Stimulated activated CD8-positive, alpha-beta memory T cell treated with anti-CD3 and anti-CD28 coated beads, Interleukin-15, amount 100 ng/mL, for 1 hour (primary cell): ENCODE results near the gene KMT5B.

Experiments used
- DNase-seq: peaks from one replicate; pipeline ENCODE4 v3.0.0-alpha.2; 2020; ENCODE audit warnings: low read depth

Gene KMT5B

DNA sequence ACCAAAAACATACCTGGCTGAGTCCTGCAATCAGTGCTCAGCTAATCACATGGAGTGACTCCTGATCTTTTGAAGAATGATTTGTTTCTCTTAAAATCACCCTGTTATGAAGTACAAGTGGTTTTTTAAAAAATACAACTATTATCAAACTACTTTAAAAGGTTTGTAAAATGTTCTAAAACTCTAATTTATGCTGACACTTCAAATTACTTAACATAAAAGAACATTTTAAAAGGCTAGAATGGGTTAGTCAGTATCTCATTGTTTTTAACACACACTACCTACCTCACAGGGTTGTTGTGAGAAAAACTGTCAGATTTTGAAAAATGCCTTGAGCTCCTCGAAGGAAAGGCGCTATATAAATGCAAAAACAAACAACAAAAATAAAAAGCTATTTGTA lies 33.2 kb downstream of the KMT5B start:
- DNase-seq = no peak

DNA sequence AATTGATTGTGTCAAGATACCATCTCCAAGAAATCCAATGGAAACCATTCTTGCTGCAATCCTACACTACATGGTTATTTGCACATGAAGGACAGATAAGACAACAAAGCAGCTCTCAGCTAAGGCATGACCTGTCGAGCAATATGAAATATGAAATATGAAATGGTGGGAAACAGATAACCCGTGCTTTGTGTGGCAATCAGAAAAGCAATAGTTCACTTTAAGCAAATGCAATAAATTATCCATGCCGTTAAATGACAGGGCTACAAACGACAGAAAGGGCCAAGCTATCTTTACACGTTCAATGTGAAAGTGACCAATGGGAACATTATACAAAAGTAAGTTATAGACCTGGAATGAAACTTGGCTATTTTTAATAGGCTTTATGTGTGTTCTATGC lies 35.2 kb downstream of the KMT5B start:
- DNase-seq = no peak

DNA sequence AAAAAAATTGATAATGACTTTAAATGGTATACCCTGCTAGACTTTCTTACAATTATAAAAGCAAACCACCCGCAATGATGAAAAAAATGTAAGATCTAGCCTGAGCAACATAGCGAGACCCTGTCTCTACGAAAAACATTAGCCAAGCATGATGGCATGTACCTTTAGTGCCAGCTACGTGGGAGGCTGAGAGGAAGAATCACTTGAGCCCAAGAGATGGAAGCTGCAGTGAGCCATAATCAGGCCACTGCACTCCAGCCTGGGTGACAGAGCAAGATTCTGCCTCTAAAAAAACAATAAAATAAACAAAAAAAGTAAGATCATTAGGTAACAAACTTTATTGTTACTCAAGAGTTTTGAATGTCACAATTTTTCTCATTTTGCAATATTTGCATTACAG lies 39.2 kb downstream of the KMT5B start:
- no peak for DNase-seq

DNA sequence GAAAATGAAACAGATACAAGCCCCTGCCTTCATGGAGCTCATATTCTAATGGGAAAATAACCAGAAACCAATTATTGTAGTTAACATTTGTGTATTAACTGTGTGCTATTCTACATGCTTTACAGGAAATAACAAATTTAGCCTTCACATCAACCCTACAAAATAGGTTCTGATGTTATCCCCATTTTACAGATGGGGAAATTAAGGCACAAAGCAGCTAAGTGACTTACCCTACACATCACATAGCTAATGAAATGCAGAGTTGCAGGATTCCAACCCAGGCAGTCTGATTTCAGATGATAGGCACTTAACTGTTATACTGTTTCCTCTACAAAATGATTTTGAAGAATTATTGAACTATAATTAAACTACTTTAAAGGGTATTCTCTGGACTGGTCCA lies 43.7 kb downstream of the KMT5B start:
- no peak for DNase-seq

DNA sequence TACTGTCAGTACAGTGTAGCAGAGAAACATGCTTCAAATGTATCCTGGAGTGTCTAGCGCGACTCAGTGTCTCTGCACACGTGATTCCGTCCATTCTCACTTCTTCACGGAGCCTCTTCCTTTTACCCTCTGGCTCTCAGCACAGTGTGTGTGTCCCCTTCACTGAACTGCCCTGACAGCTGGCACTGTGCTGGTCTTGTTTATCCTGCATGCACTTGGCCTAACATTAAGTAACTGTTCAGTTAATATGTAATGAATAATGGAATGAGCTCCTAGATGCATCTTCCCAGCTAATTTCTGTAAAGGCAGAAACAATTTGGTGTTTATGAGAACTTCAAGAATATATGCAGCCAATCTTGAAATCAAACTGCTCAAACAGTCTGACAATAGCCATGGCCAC lies 44.4 kb downstream of the KMT5B start:
- no peak for DNase-seq

DNA sequence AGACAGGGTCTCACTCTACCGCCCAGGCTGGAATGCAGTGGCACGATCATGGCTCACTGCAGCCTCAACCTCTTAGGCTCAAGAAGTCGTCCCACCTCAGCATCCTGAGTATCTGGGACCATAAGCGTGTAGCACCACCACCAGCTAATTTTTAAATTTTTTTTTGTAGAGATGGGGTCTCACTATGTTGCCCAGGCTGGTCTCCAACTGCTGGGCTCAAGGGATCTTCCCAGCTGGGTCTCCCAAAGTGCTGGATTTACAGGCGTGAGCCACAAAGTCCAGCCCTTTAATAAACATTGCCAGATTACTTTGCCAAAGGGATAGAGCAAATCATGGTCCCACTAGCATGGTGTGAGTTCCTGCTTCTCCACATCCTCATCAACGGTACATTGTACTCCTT lies 45.6 kb downstream of the KMT5B start:
- no peak for DNase-seq

DNA sequence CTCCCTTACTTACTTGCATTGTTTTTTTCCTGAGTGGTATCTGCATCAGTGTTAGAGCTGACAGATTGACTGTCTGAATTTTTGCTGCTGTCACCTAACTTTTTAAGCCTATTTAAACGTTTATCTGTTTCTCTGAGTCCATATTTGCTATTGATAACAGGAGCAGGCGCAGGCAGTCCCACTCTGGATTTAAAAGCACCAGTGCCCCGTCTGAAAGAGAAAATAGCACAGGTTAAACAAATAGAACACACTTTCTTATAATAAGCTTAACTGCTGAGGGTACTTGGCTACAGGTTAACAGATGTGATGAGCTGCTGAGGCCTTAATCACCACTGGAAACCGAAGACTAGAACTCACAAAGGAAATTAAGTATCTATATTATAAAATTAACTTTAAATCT lies 46.1 kb downstream of the KMT5B start:
- no peak for DNase-seq

DNA sequence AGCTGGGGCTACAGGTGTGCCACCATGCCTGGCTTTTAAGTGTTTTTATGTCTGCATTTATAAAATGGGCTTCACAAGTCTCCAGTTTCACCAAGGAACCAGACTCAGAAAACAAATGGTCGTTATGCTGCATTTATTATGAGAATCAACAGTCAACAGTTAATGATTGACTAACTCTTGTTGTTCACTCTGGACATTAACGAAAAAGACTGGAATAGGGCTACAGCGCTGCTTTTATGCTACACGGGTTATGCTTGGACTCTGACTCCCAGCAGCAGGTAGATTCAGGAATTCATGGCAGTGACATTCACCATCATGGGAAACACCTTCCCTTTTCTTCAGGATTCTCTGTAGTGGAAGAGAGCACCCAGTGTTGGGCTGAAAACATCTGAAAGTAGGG lies 47.5 kb downstream of the KMT5B start:
- DNase-seq = no peak

DNA sequence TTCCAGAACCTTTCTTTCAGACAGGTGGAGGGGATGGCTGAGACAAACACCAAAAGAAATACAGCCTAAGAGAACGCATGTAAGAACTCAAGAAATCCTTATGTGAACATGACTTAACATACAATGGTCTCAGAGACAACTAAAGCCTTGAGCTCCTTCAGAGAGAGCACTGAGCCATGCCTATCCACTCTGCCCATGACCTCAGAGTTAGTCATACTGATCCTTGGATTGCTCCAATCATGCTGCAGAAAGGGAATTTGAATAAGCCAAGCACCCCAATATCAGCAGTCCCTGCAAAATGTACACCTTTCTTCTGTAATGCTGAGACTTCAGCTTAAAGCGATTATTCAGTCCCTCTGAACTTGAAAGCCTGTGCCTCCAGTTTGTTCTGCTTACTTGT lies 48.7 kb downstream of the KMT5B start:
- no peak for DNase-seq

DNA sequence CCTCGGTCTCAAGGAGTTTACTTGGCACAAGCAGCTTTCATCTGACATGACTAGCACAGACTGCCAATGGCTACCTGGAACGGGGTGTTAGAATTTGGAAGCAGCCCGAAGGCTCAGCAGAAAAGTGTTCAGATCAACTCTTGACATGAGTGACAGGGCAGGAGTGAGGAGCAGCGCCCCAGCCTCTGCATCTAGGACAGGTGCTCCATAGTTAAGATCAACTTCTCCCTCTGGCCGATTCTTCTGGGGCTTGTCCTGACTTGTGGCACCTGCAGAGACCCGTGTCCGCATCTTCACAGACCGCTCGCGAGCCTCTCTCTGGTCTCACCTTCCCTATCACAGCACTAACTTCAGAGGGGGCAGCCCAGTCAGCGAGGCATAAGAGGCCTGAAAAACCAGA lies 49.4 kb downstream of the KMT5B start:
- DNase-seq = no peak

DNA sequence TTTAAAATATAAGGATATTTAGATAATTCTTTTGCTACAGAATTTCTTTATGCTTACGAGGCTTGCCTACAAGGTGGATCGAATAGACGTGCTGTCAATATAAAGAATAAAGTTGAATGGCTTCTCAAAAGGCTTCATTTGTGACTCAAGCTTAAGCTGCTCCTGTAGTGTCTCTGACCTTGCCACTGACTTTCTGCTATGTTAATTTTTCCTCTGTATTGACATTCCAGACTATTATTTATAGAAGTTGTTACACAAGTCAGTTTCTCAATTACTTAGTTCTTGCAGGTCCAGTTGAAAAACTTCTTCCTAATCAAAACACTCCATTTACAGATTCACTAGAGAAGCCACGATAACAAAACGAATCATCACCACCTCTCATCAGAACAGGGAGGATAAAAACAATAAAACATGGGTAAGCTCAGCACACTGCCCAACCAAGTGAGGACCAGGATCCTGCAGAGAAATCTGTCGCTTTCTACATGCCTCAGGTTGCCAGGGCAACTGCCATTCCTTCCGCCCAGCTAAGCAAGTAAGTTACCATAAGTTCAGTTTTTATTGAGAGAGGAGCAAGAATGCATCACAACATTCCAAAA lies 52.9 kb downstream of the KMT5B start:
- no peak for DNase-seq

DNA sequence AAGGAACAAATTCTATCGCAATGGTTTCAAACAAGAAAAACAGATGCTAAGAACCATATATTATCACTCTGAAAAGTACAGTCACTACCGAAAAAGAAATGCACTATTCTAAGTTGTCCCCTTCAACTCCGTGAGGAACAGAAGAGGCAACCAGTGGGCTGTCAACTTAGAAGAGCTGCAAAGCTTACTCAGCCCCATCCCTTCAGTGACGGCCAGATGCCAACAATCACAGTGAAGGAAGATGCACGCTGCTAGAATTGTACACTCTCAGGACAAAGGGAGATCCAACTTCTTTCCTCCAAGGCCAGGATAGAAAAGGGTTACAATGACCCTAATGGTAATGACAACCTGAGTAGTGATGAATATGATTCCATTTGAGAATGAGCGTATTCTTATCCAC lies 53.4 kb downstream of the KMT5B start:
- no peak for DNase-seq

DNA sequence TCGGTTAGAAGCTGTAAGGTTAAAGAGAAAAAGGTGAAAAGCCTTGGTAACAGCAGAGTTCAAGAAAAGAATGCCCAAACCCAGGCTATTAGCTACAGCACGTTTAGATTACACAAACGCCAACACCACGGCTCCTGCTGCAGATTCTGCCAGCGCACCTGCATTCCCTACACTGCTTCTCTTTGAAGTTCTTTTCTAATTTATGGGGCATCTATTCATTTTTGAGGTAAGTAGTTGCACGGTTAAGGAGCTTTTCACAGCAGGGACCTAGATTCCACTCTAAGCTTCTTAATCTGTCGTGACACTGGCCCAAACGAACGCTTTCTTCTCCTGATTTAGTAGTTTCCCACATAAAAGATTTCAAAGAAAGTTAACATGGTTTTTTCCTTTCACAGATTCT lies 53.9 kb downstream of the KMT5B start:
- DNase-seq = no peak

DNA sequence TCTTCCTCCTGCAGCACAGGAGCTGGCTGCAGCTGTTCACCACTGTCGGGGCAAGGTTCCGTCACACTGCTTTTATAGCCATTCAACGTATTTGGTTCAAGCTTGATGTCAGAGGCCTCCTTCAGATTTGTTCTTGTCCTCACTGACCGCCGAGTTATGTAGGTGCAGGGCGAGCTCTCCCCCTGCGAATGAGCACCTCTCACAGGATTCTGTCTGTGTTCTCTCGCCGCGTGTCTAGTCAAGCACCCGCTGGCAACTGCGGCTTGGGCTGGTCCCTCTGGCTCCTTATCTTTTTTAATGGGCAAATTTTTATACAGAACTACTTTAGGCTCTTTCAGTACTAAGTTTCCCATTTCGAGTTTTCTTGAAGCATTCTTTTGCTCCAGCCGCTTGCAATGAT lies 54.5 kb downstream of the KMT5B start:
- DNase-seq = no peak

DNA sequence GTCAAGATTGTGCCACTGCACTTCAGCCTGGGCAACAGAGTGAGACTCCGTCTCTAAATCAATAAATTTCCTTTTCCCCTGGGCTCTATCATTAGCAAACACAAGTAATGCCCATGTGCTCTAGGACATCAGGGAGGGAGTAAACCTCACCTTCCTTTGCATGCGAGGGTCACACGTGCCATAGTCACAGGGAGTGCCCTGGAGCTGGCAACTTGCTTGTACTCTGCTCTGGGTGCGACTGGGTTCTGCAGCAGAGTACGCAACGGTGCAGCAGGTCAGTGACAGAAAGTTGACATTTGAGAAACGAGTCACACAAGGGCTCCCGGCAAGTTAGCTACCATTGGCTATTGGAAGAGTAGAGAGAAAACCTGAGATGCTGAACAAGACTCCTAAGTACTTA lies 59.4 kb downstream of the KMT5B start:
- no peak for DNase-seq

DNA sequence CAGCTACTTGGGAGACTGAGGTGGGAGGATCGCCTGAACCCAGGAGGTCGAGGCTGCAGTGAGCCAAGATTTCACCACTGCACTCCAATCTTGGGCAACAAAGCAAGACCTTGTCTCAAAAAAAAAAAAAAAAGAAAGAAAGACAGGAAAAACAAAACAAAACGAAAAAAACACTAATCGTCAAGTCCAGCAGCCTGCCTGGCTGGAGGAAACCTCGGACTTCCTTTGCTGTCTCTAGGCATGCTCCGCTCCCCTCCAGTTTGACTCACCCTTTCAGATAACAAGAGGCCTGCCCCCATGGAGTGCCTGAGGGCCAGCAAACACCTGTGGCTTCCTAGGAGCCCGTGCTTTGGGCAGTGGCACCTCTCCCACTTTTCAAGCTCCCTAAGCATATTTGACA lies 63.1 kb downstream of the KMT5B start:
- DNase-seq = no peak

DNA sequence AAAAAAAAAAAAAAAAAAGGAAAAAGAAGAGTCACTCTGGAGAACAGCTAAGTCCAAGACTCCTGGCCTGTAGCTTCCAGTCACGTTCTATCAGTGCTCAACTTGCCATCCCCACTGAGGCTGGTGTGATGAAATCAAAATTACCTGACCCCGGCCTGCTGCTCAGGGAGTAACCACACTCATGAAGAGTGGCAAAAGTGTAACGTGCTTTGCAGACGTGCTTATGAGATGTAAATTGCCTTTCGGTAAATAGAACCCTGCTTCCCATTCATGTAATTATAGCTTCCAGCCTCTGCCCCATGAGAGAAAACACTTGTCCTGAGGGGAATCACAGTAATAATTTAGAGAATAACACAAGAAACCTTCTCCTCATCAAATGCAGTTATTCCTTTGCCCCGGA lies 63.7 kb downstream of the KMT5B start:
- no peak for DNase-seq

DNA sequence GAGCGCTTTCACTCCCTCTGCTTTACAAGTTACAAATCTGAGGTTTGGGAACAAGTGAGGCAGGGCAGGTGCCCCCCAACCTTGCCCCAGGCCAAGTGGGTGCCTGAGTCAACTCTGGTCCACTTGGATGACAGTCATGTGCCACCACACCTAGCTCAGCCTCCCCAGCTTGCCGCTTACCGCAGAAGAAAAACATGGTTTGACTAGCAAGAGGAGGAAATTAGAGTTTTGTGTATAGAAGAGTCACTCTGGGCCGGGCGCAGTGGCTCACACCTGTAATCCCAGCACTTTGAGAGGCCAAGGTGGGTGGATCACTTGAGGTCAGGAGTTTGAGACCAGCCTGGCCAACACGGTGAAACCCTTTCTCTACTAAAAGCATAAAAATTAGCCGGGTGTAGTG lies 64.2 kb downstream of the KMT5B start:
- no peak for DNase-seq

DNA sequence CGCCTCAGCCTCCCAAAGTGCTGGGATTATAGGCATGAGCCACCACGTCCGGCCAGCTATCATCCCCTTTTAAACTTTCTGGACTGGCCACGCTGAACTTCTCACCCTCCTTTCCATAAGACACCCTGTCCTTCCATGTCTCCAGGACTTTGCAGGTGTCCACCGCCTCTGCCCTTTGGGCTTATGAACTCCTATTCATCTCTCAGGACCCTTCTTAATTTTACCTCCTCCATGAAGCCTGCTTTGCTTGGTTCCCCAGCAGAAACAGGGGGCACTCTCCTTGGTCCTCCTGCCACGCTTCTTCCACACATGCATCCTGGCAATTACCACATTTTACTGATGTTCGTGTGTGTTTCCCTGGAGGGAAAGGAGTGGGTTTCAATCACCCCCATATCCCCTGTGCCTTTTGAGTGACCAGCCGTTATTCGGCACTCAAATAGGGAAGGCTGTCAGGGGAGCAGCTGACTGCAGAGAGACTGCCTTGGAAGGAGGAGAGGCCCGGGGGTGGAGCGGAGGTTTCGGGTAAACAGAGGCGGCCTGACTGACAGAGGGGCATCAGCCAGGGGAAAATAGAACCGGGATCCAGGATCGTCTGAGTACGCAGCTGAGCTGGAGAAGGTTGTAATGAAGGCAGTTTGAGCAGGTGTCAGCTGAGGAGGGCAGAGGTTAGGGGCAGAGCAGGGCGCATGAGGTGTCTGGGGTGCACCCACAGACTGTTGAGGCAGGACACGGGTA lies 64.9 kb downstream of the KMT5B start:
- no peak for DNase-seq

DNA sequence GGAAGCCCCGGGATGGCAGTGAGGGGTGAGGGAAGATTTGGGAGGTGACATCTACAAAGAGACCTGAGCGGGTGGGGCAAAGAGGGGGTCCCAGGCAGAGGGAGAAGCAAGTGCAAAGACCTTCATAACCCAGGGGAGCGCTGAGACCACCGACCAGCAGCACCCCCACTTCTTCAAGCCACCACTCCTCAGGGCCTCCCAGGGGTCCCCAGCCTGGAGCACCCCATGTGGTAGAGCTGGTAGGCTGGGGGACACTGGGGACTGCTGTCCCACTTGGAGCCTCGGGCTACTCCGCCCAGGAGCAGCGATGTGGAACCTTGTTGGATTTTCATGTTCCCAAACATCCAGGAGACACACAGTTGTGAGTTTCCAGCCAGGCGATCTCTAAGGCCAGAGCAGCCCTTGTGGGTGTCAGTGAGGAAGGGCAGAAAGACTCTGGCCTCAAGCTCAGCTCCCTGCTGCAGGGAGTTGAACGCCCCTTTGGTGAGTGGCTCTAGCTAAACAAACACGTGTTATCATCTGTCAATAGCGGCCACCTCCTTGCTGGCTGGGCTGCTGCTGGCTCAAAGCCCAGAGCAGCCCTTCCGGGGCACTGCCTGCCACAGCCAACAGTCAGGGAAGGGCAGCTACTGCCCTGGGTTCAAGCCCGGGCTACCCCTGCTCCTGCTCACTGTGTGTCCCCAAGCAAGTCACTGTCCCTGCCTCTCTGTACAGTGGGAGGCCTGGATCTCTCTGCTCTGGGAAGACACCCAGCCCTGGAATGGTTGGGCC lies 66.2 kb downstream of the KMT5B start:
- DNase-seq = no peak

DNA sequence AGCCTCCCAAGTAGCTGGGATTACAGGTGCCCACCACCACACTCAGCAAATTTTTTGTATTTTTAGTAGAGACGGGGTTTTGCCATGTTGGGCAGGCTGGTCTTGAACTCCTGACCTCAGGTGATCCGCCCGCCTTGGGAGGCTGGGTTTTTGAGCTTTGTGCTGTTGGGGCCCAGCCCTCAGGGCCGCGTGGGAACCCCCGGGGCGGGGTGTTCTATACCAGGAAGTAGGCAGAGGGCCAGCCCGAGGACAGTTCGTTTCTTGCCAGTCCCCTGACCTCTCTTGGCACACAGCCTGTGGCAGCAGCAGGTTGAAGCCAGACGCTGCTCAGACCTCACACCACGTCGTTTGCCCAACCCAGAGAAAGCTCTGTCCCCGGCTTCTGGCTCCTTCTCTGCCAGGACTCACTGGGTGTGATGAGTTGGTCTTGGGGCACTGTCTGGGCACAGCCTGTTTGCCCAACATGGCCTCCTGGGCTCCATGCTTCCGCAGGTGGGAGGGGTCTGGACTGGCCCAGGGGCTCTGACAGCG lies 67.0 kb downstream of the KMT5B start:
- DNase-seq = no peak

DNA sequence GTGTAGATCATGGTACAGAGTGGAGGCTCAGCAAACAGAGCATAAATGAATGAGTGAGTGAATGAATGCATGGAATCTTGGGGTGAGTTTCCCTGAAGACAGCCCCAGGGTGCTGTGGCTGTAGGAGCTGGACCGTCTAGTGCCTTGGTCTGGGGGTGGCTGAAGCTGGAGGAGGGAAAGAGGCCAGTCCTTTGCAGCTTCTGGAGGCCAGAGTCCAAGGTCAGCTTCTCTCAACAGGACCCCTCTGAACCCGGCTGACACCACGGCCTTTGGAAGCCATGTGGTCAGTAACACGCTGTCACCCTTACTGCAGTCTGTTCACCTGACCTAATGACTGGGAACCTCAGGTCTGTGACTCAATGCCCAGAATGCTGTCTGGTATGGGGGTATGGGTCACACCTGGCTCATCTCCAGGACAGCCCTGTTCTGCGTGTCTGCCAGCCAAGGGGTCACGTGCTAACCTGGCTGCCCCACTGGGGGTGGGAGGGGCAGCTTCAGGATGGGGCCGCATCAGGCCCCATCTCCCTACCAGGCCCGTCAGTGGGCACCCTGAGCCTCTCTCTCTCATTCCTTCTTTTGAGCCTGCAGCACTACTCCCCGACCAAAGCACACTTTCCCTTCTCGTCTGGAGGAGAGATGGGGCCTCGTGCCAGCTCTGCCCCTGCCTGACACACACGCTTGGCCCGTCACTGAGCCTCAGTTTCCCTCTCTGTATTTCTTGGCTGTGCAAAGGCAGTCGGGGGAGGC lies 67.8 kb downstream of the KMT5B start:
- no peak for DNase-seq

DNA sequence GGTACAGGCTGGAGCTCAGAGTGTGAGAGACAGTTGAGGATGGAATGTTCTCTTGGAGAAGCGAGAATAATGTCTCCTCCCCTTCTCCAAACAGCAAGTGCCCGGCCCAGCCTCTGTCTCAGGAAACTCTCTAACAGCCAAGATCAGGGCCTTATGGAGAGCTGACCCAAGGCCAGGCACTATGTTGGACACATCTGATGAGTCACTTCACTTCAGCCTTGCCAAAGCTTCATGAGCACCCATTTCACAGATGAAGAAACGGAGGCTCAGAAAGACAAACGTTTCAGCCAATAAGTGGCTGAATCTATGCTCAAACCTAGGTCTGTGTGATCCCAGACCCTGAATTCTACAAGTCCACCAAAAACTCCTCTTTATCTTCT lies 69.8 kb downstream of the KMT5B start:
- no peak for DNase-seq
